ENCODE measurements around the gene TEFM. TPM values are rescaled to one million over a fixed set of nuclear protein-coding genes. Genes with fewer than 3 reads are reported as not detected.

Gene TEFM
- polyA plus RNA-seq, 1 of the 3 experiments (the other 2 are of a cell fraction) = 4.4 TPM

- H3F3A ChIP-seq (replicated peaks; ENCODE audit: insufficient read depth) = peaks cover 4% of the 10 kb centered on the region
- CTCF ChIA-PET = interaction anchor here (1.1 kb wide), 1 partner anchor 30 kb away, joined by 3 read pairs; no protein-coding TSS in a partner anchor
- peaks cover 0 to 21% of the 10 kb centered on the region in 2 experiments for H3K36me3 ChIP-seq (replicated peaks in 1 of 2; ENCODE audit: control insufficient read depth in 1 of 2, insufficient read depth in 2 of 2, low read length in 1 of 2)
- H4K20me1 ChIP-seq (ENCODE audit: insufficient read depth) = no peaks in the 10 kb centered on the region
- no peak overlapping the region for H3K27ac ChIP-seq (ENCODE audit: low read depth in 2 of 2, low read length in 1 of 2)
- no peak for DNase-seq
- H3K27me3 ChIP-seq (ENCODE audit: insufficient read depth) = no peaks in the 10 kb centered on the region
- H3K9me3 ChIP-seq = no peaks in the 10 kb centered on the region
- POLR2A ChIA-PET = no interaction called here
- H3K79me2 ChIP-seq (ENCODE audit: insufficient read depth) = no peaks in the 10 kb centered on the region
- no peak overlapping the region for H3K4me2 ChIP-seq
- no peaks in the 10 kb centered on the region for H3K9me2 ChIP-seq
- no peak overlapping the region for H3K9ac ChIP-seq
- H3K4me3 ChIP-seq (ENCODE audit: low read depth in 2 of 2, low read length in 1 of 2) = no peak overlapping the region
- 94% methylated on average over 9 of the region's 9 CpGs for WGBS (ENCODE audit: low lambda C conversion rate)
- TF ChIP-seq RFX5 (IDR thresholded peaks at IDR 0.05; ENCODE audit: low read length) (no peak), MXI1 (IDR thresholded peaks at IDR 0.05; ENCODE audit: low read depth, low read length) (no peak), FOSL2 (IDR thresholded peaks at IDR 0.05; ENCODE audit: borderline replicate concordance, low read depth) (no peak), RAD21 (IDR thresholded peaks at IDR 0.05; ENCODE audit: low read length) (no peak), EZH2phosphoT487 (IDR thresholded peaks at IDR 0.05; ENCODE audit: borderline replicate concordance, low read depth) (no peak)
- no peak overlapping the region for H2AFZ ChIP-seq (ENCODE audit: low read depth)
- H3K4me1 ChIP-seq (ENCODE audit: control insufficient read depth in 1 of 2, insufficient read depth in 2 of 2, low read depth in 1 of 2, low read length in 1 of 2) = no peaks in the 10 kb centered on the region
Observed at GRCh38 chr17:30858556-30859250, 47.3 kb downstream of the TEFM start.

- Histone ChIP-seq H2AFZ (ENCODE audit: low read depth) (no peak overlapping the region), H3K4me3 (ENCODE audit: low read depth in 2 of 2, low read length in 1 of 2) (no peak overlapping the region), H3K79me2 (ENCODE audit: insufficient read depth) (no peaks in the 10 kb centered on the region), H3K9me3 (no peaks in the 10 kb centered on the region), H3K4me2 (no peak overlapping the region), H3K9me2 (no peaks in the 10 kb centered on the region), H3K9ac (no peak overlapping the region), H4K20me1 (ENCODE audit: insufficient read depth) (no peaks in the 10 kb centered on the region), H3K27me3 (ENCODE audit: insufficient read depth) (no peaks in the 10 kb centered on the region), H3K27ac (ENCODE audit: low read depth in 2 of 2, low read length in 1 of 2) (no peak overlapping the region), H3K36me3 (replicated peaks in 1 of 2; ENCODE audit: control insufficient read depth in 1 of 2, insufficient read depth in 2 of 2, low read length in 1 of 2) (peaks cover 2 to 18% of the 10 kb centered on the region in 2 experiments), H3F3A (replicated peaks; ENCODE audit: insufficient read depth) (no peaks in the 10 kb centered on the region), H3K4me1 (ENCODE audit: control insufficient read depth in 1 of 2, insufficient read depth in 2 of 2, low read depth in 1 of 2, low read length in 1 of 2) (no peaks in the 10 kb centered on the region)
- WGBS (ENCODE audit: low lambda C conversion rate) = 100% methylated on average over 3 of the region's 3 CpGs
- TF ChIP-seq REST (IDR thresholded peaks at IDR 0.05; ENCODE audit: low read depth, low read length) = no peak
- POLR2A ChIA-PET = no interaction called here
- DNase-seq = no peak
- CTCF ChIA-PET = no interaction called here
Observed at GRCh38 chr17:30854146-30854545, 51.9 kb downstream of the TEFM start.

Small RNA genes lying within 50 kb of the gene (small RNA-seq; reads per million reads assigned to genes)
- gene RNU6-298P = 0 reads per million in 7 experiments

Other genes starting within 250 kb of the TEFM start
- 10.9 and 13.9 TPM in 2 replicates for gene CRLF3, start 81.5 kb downstream of the TEFM start, polyA plus RNA-seq (2012; rRNA removed)
- gene ATAD5, start 74.3 kb downstream of the TEFM start, polyA plus RNA-seq (2012; rRNA removed) = 0.66 and 0.75 TPM in 2 replicates
- 0.39 and 0.42 TPM in 2 replicates for gene ADAP2, start 15.7 kb upstream of the TEFM start, polyA plus RNA-seq (2012; rRNA removed)
- not detected in 2 replicates for gene RNF135, start 64.8 kb upstream of the TEFM start, polyA plus RNA-seq (2012; rRNA removed)
- gene NF1, start 188.7 kb upstream of the TEFM start, polyA plus RNA-seq (2012; rRNA removed) = 19.6 and 27.6 TPM in 2 replicates

All from SK-N-SH (cell line).